Activated CD4-positive, alpha-beta T cell treated with anti-CD3 and anti-CD28 coated beads, Interleukin-2, amount 10 ng/mL, durations not matched to agents 7 days and 5 days (primary cell): ENCODE results near the gene GALNTL6. TPM values are rescaled to one million over a fixed set of nuclear protein-coding genes. Genes with fewer than 3 reads are reported as not detected.

Experiments
- CTCF ChIA-PET: fragments of 350-600 bp; sonication (Branson Sonifier 250); formaldehyde crosslinking; loops from one replicate; lab custom pipeline; 2021; ENCODE audit warnings: antibody characterized with exemption; lab: Charles Lee
- POLR2A ChIA-PET: fragments of 350-600 bp; sonication (Branson Sonifier 250); formaldehyde crosslinking; loops from one replicate; lab custom pipeline; 2021; ENCODE audit warnings: antibody characterized with exemption; lab: Charles Lee
- DNase-seq: peaks from one replicate; pipeline ENCODE4 v3.0.0-alpha.2; 2020
- H3K27ac Mint-ChIP-seq: one replicate; pipeline ENCODE4 v1.8.0; 2021; ENCODE audit warnings: mild to moderate bottlenecking, moderate library complexity, mixed read lengths
- H3K27me3 Mint-ChIP-seq: one replicate; pipeline ENCODE4 v1.8.0; 2021; ENCODE audit warnings: mixed read lengths
- H3K36me3 Mint-ChIP-seq: one replicate; pipeline ENCODE4 v1.8.0; 2021; ENCODE audit warnings: low read depth, mixed read lengths
- H3K4me1 Mint-ChIP-seq: one replicate; pipeline ENCODE4 v1.8.0; 2021; ENCODE audit warnings: mixed read lengths
- H3K4me3 Mint-ChIP-seq: one replicate; pipeline ENCODE4 v1.8.0; 2021; ENCODE audit warnings: mild to moderate bottlenecking, moderate library complexity, mixed read lengths
- H3K9me3 Mint-ChIP-seq: one replicate; pipeline ENCODE4 v1.8.0; 2021; ENCODE audit warnings: mixed read lengths
- total RNA-seq, 2 experiments: library from RNA; stranded (reverse); gene quantifications; one replicate each; pipeline ENCODE4 v1.2.3, GENCODE V29; 2021

GALNTL6 gene
- total RNA-seq, 2 experiments from 2014 or later = not detected

DNA sequence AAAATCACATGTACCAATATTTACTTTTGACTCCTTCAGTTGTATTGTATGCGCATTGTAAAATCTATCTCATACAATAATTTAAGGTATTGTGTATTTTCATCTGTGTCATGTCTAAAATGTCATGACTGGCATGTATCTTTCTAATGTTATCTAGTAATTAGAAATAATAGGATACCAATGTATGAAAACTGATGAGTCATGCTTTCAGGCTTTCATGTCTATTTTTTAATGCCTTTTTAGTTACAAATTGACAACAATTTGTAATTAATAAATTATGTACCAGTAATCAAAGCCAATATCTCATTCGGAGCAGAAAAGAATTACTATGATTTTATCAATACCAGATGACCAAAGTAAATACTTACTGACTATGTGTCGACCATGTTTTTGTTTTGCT, 107.7 kb downstream of the GALNTL6 start:
- no peaks in the 10 kb centered on the region for H3K36me3 Mint-ChIP-seq
- ChIA-PET POLR2A (no interaction called here), CTCF (no interaction called here)
- DNase-seq = no peak
- H3K4me3 Mint-ChIP-seq = no peak overlapping the region
- no peak overlapping the region for H3K27ac Mint-ChIP-seq
- H3K27me3 Mint-ChIP-seq = no peaks in the 10 kb centered on the region
- H3K4me1 Mint-ChIP-seq = no peaks in the 10 kb centered on the region
- H3K9me3 Mint-ChIP-seq = peaks cover 2% of the 10 kb centered on the region

DNA sequence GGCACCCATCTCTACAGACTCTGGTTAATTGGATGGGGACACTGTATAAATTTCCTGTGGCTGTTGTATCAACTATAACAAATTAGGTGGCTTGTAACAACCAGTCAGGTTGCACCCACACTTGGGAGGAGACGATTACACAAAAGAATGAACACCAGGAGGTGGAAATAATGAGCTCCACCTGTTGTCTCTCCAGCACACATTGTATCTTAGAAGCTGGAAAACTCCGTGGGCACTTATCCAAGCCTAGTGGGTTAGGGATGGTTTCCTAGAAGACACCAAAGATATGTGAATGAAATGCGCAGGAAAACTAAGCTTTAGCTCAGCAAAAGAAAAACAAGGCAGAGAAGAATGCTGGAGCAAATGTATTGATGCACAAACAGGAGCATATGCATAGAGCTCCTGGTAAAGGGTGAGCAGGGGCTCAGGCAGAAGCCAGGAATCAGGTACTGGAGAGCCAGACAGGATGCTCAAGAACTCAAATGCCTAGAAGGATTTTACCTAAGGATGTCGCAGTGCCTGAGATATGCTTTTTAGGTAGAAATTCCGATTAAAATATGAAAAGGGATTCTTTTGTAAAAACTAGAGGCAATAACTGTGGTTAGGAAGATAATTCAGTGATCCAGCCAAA, 111.7 kb downstream of the GALNTL6 start:
- Mint-ChIP-seq H3K4me3 (no peak overlapping the region), H3K36me3 (no peaks in the 10 kb centered on the region), H3K9me3 (no peaks in the 10 kb centered on the region), H3K4me1 (no peaks in the 10 kb centered on the region), H3K27ac (no peak overlapping the region), H3K27me3 (no peaks in the 10 kb centered on the region)
- no peak for DNase-seq
- ChIA-PET CTCF (no interaction called here), POLR2A (no interaction called here)

DNA sequence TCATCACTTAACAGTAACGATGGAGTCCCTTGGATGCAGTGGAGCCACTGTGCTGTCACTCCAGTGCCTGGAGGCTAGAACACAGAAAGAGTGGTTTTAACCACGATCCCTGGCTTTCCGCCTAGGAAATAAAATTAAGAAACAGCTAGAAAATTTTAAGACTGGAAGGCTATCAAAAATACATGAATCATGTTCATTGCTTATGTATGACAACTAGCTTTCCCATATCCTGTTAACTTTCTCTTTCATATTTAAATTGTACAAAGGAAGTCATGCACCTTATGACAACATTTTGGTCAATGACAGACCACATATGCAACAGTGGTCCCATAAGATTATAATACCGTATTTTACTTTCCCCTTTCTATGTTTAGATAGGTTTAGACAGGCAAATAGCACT, 115.1 kb downstream of the GALNTL6 start:
- no peak for DNase-seq
- Mint-ChIP-seq H3K9me3 (no peaks in the 10 kb centered on the region), H3K27ac (no peak overlapping the region), H3K4me1 (no peaks in the 10 kb centered on the region), H3K36me3 (no peaks in the 10 kb centered on the region), H3K27me3 (no peaks in the 10 kb centered on the region), H3K4me3 (no peak overlapping the region)
- ChIA-PET POLR2A (no interaction called here), CTCF (no interaction called here)

DNA sequence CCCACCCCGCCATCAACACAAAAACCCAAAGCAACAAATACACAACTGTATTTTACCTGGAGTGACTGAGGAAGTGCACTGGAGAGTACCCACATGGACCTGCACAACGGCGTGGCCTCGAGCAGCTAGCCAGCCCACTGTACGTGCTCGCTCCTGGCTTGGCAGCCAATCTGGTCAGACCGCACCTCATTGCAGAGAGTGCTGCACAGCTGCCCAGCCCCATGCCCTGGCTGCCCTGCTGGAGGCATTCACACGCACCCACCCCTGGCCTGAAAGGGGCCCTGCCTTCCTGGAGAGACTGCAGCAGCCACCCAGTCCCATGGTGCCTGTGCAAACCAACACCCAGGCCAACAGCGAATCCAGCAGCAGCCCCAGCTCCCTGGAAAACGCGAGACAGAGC, 116.3 kb downstream of the GALNTL6 start:
- DNase-seq = no peak
- no peak overlapping the region for H3K4me3 Mint-ChIP-seq
- H3K27me3 Mint-ChIP-seq = no peaks in the 10 kb centered on the region
- H3K27ac Mint-ChIP-seq = no peak overlapping the region
- CTCF ChIA-PET = no interaction called here
- POLR2A ChIA-PET = no interaction called here
- H3K4me1 Mint-ChIP-seq = no peaks in the 10 kb centered on the region
- H3K36me3 Mint-ChIP-seq = no peaks in the 10 kb centered on the region
- H3K9me3 Mint-ChIP-seq = no peaks in the 10 kb centered on the region

DNA sequence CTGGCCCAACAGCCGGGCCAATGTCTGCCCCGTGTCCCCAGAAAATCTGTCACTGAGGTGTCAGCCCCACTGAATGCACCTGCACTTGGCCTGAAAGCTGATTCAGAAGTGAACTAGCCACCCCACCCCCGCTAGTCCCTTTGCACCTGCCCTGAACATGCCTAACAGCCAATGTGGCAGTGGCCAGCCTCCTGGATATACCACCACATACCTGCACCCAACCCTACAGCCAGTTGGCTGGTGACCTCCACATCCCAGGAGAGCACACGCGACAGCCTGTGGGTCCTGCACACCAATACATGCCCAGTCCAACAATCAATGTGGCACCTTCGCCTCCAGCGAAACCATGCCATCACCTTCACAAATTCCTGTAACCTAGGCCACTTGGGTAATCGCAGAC, 116.7 kb downstream of the GALNTL6 start:
- peaks cover 3% of the 10 kb centered on the region for H3K9me3 Mint-ChIP-seq
- ChIA-PET CTCF (no interaction called here), POLR2A (no interaction called here)
- no peak overlapping the region for H3K27ac Mint-ChIP-seq
- H3K4me1 Mint-ChIP-seq = no peaks in the 10 kb centered on the region
- H3K4me3 Mint-ChIP-seq = no peak overlapping the region
- DNase-seq = no peak
- H3K27me3 Mint-ChIP-seq = no peaks in the 10 kb centered on the region
- H3K36me3 Mint-ChIP-seq = no peaks in the 10 kb centered on the region

DNA sequence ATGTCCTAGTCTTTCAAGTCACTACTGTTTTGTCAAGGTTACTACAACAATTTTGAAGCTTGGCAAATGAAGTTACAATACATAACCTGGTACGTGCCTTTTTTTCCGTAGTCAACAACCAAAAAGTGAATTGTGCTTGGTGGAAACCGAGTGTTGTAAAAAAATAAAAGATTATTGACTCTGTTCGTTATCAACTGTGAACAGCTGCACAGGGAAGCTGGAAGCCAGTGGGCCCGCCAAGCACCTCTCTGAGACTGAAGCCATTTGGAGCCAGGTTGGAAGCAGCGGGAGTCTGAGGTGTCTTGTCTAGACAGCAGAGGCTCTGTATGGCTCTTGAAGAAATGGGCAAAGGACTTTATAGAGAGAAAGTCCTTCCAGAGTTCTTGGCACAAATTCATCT, 119.0 kb downstream of the GALNTL6 start:
- DNase-seq = no peak
- H3K36me3 Mint-ChIP-seq = no peaks in the 10 kb centered on the region
- H3K4me1 Mint-ChIP-seq = no peaks in the 10 kb centered on the region
- no peaks in the 10 kb centered on the region for H3K27me3 Mint-ChIP-seq
- no peak overlapping the region for H3K27ac Mint-ChIP-seq
- ChIA-PET CTCF (no interaction called here), POLR2A (no interaction called here)
- peaks cover 4% of the 10 kb centered on the region for H3K9me3 Mint-ChIP-seq
- H3K4me3 Mint-ChIP-seq = no peak overlapping the region

DNA sequence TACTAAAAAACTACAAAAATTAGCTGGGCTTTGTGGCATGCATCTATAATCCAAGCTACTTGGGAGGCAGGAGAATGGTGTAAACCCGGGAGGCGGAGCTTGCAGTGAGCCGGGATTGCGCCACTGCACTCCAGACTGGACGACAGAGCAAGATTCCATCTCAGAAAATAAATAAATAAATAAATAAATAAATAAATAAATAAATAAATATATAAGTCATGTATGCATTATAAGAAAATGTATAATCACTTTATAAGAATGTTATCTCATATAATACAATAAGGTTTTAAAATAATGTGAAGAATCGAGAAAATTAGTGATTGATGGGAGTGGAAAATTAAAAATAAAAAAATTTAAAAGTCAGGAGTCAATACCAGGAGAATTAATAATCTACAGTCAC, 127.5 kb downstream of the GALNTL6 start:
- H3K4me1 Mint-ChIP-seq = no peaks in the 10 kb centered on the region
- H3K9me3 Mint-ChIP-seq = peaks cover 2% of the 10 kb centered on the region
- POLR2A ChIA-PET = interaction anchor here (0.6 kb wide), 1 partner anchor 665 kb away, joined by 3 read pairs; no protein-coding TSS in a partner anchor
- no peaks in the 10 kb centered on the region for H3K27me3 Mint-ChIP-seq
- no peaks in the 10 kb centered on the region for H3K36me3 Mint-ChIP-seq
- DNase-seq = no peak
- H3K4me3 Mint-ChIP-seq = no peak overlapping the region
- CTCF ChIA-PET = no interaction called here
- no peak overlapping the region for H3K27ac Mint-ChIP-seq

DNA sequence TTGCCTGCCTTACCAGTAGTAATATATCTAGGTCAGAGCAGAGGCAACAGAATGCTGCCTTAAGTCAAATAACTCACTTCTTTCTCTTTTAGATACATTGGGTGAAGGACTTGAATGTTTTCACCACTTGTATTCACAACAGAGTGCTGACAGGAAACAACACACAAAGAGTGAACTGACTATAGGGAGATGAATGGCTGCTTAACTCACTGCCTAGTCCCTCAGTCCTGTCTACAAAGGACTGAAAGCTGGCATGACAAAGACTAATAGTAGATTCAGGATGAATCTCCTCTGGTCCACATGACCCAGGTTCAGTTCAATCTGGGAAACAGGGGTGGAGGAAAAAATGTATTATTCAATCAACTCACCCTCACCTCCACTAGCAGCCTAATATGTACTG, 134.2 kb downstream of the GALNTL6 start:
- Mint-ChIP-seq H3K9me3 (no peaks in the 10 kb centered on the region), H3K4me1 (no peaks in the 10 kb centered on the region), H3K36me3 (no peaks in the 10 kb centered on the region), H3K27me3 (no peaks in the 10 kb centered on the region), H3K27ac (no peak overlapping the region), H3K4me3 (no peak overlapping the region)
- ChIA-PET CTCF (no interaction called here), POLR2A (no interaction called here)
- DNase-seq = no peak

DNA sequence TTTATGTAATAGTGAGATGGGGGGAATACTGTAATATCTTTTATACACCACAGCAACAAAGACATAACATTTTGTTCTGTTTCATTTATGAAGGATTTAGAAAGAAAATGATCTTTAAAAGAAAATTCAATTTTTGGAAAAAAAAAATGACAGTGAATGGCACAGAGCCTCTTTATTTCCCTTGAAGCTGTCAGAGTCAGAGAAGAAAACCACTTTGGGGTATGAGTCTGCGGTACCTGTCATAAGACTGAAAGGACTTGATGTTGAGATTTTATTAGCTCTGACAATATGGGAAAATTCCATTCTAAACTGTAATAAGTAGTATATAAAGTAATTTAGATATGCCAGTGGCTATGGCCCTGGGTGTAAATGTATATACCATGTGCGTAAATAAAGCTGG, 134.8 kb downstream of the GALNTL6 start:
- CTCF ChIA-PET = no interaction called here
- POLR2A ChIA-PET = no interaction called here
- no peak for DNase-seq
- no peak overlapping the region for H3K27ac Mint-ChIP-seq
- no peak overlapping the region for H3K4me3 Mint-ChIP-seq
- no peaks in the 10 kb centered on the region for H3K27me3 Mint-ChIP-seq
- H3K9me3 Mint-ChIP-seq = no peaks in the 10 kb centered on the region
- H3K36me3 Mint-ChIP-seq = no peaks in the 10 kb centered on the region
- H3K4me1 Mint-ChIP-seq = no peaks in the 10 kb centered on the region

DNA sequence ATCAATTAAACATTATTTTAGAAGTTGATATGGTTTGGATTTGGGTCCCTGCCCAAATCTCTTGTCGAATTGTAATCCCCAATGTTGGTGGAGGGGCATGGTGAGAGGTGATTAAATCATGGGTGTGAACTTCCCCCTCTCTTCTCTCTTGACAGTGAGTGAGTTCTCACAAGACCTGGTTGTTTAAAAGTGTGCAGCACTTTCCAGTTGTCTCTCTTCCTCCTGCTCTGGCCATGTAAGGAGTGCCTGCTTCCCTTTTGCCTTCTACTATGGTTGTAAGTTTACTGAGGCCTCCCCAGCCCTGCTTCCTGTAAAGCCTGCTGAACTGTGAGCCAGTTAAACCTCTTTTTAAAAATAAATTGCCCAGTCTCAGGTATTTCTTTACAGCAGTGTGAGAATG, 141.4 kb downstream of the GALNTL6 start:
- no peak for DNase-seq
- no peak overlapping the region for H3K27ac Mint-ChIP-seq
- H3K4me1 Mint-ChIP-seq = no peaks in the 10 kb centered on the region
- H3K9me3 Mint-ChIP-seq = no peaks in the 10 kb centered on the region
- no peak overlapping the region for H3K4me3 Mint-ChIP-seq
- POLR2A ChIA-PET = no interaction called here
- no peaks in the 10 kb centered on the region for H3K27me3 Mint-ChIP-seq
- H3K36me3 Mint-ChIP-seq = no peaks in the 10 kb centered on the region
- CTCF ChIA-PET = no interaction called here

DNA sequence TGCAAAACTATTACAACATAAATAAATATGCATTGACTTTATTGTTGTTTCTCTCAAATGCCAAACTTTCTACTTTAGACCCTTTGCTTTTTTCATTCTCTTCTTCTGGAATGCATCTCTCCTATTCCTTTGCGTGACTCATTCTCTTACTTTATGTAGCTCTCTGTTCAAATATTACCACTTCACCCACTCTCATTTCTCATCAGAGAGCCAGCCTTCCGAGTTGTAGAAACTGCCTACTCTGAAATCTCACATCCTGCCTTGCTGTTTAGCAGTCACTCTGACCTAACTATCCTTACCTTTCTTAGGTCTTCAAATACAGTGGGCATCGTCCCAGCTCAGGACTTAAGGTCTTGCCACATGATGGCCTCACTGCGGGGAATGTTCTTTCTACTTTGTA, 143.5 kb downstream of the GALNTL6 start:
- DNase-seq = no peak
- Mint-ChIP-seq H3K27ac (no peak overlapping the region), H3K36me3 (no peaks in the 10 kb centered on the region), H3K4me1 (no peaks in the 10 kb centered on the region), H3K9me3 (no peaks in the 10 kb centered on the region), H3K27me3 (no peaks in the 10 kb centered on the region), H3K4me3 (no peak overlapping the region)
- CTCF ChIA-PET = no interaction called here
- POLR2A ChIA-PET = no interaction called here

DNA sequence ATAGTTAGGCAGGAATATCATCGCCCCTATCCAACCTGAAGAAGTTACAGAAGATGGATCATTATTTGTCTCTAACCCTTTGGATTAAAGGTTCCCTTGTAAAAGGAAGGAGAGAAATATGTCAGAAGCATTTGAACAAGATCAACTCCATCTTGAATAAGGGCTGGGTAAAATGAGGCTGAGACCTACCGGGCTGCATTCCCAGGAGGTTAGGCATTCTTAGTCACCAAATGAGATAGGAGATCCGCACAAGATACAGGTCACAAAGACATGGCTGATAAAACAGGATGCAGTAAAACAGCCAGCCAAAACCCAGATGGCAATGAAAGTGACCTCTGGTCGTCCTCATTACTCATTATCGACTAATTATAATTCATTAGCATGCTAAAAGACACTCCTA, 148.9 kb downstream of the GALNTL6 start:
- H3K4me3 Mint-ChIP-seq = no peak overlapping the region
- no peak overlapping the region for H3K27ac Mint-ChIP-seq
- H3K9me3 Mint-ChIP-seq = no peaks in the 10 kb centered on the region
- no peak for DNase-seq
- H3K36me3 Mint-ChIP-seq = no peaks in the 10 kb centered on the region
- ChIA-PET CTCF (no interaction called here), POLR2A (no interaction called here)
- no peaks in the 10 kb centered on the region for H3K4me1 Mint-ChIP-seq
- H3K27me3 Mint-ChIP-seq = no peaks in the 10 kb centered on the region

DNA sequence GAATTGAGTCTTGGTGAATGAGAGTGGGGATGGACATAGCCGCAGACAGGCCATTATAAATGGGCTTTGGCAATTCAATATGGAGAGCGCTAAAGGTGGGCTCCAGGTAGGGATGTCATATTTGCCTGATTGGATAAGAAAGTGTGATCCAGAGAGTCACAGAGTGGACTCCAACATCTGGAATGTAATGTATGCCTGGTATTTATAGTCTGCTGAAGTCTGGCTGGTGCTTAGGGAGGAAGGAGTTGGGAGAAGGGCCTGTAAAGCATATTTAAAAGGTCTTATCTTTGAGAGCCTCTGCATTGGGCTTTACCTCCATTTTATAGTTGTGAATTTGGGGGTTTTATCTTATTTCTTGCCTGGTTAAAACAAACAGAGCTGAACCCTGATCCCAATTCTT, 153.2 kb downstream of the GALNTL6 start:
- H3K27me3 Mint-ChIP-seq = no peaks in the 10 kb centered on the region
- no peak for DNase-seq
- no peak overlapping the region for H3K4me3 Mint-ChIP-seq
- no peaks in the 10 kb centered on the region for H3K36me3 Mint-ChIP-seq
- peaks cover 7% of the 10 kb centered on the region for H3K9me3 Mint-ChIP-seq
- H3K4me1 Mint-ChIP-seq = no peaks in the 10 kb centered on the region
- ChIA-PET POLR2A (no interaction called here), CTCF (no interaction called here)
- H3K27ac Mint-ChIP-seq = no peak overlapping the region

DNA sequence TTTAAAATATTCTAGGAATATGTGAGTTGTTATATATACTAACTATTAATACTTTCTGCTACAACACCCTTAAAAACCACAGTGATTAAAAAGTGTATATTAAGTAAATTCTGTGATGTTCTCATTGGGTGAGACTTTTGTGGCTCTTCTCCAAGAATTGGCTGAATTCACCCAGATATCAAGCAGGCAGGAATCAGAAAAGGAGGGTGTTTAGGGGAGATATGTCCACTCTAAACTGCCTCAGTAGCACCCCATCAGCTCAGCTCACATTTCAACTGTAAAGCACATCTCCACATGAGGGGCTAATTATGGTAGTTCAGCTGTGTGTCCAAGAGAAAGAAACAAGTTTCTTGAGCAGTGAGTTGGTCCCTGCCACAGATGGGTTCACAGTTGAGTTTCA, 165.0 kb downstream of the GALNTL6 start:
- H3K36me3 Mint-ChIP-seq = no peaks in the 10 kb centered on the region
- no peaks in the 10 kb centered on the region for H3K4me1 Mint-ChIP-seq
- H3K27ac Mint-ChIP-seq = no peak overlapping the region
- H3K27me3 Mint-ChIP-seq = no peaks in the 10 kb centered on the region
- no peak overlapping the region for H3K4me3 Mint-ChIP-seq
- H3K9me3 Mint-ChIP-seq = no peaks in the 10 kb centered on the region
- POLR2A ChIA-PET = no interaction called here
- DNase-seq = no peak
- CTCF ChIA-PET = no interaction called here
